Activated CD4-positive, alpha-beta T cell treated with anti-CD3 and anti-CD28 coated beads, Interleukin-2, amount 10 ng/mL, durations not matched to agents 7 days and 5 days (primary cell): Measurements from ENCODE around the gene LGI4. TPM values are rescaled to one million over a fixed set of nuclear protein-coding genes. Genes with fewer than 3 reads are reported as not detected.
"Not testable (repeated sequence)": the region's sequence is repeated elsewhere in the genome, so short reads cannot be mapped to it uniquely, and the experiment has no call there.

ENCODE experiments used
- CTCF ChIA-PET: fragments of 350-600 bp; sonication (Branson Sonifier 250); formaldehyde crosslinking; loops from one replicate; lab custom pipeline; 2021; ENCODE audit warnings: antibody characterized with exemption; lab: Charles Lee
- POLR2A ChIA-PET: fragments of 350-600 bp; sonication (Branson Sonifier 250); formaldehyde crosslinking; loops from one replicate; lab custom pipeline; 2021; ENCODE audit warnings: antibody characterized with exemption; lab: Charles Lee
- DNase-seq: peaks from one replicate; pipeline ENCODE4 v3.0.0-alpha.2; 2020
- H3K27ac Mint-ChIP-seq: one replicate; pipeline ENCODE4 v1.8.0; 2021; ENCODE audit warnings: mild to moderate bottlenecking, moderate library complexity, mixed read lengths
- H3K27me3 Mint-ChIP-seq: one replicate; pipeline ENCODE4 v1.8.0; 2021; ENCODE audit warnings: mixed read lengths
- H3K36me3 Mint-ChIP-seq: one replicate; pipeline ENCODE4 v1.8.0; 2021; ENCODE audit warnings: low read depth, mixed read lengths
- H3K4me1 Mint-ChIP-seq: one replicate; pipeline ENCODE4 v1.8.0; 2021; ENCODE audit warnings: mixed read lengths
- H3K4me3 Mint-ChIP-seq: one replicate; pipeline ENCODE4 v1.8.0; 2021; ENCODE audit warnings: mild to moderate bottlenecking, moderate library complexity, mixed read lengths
- H3K9me3 Mint-ChIP-seq: one replicate; pipeline ENCODE4 v1.8.0; 2021; ENCODE audit warnings: mixed read lengths
- total RNA-seq, 2 experiments: library from RNA; stranded (reverse); gene quantifications; one replicate each; pipeline ENCODE4 v1.2.3, GENCODE V29; 2021

The LGI4 gene
- total RNA-seq, 2 experiments from 2014 or later = 0.37 to 0.40 TPM

GRCh38 chr19:35104361-35104760 lies 30.5 kb downstream of the LGI4 start:
- Mint-ChIP-seq H3K27me3 (peaks cover 1% of the 10 kb centered on the region), H3K27ac (no peak overlapping the region), H3K36me3 (no peaks in the 10 kb centered on the region), H3K9me3 (peaks cover 5% of the 10 kb centered on the region), H3K4me1 (no peaks in the 10 kb centered on the region), H3K4me3 (no peak overlapping the region)
- CTCF ChIA-PET = no interaction called here
- POLR2A ChIA-PET = no interaction called here
- DNase-seq = no peak

DNA sequence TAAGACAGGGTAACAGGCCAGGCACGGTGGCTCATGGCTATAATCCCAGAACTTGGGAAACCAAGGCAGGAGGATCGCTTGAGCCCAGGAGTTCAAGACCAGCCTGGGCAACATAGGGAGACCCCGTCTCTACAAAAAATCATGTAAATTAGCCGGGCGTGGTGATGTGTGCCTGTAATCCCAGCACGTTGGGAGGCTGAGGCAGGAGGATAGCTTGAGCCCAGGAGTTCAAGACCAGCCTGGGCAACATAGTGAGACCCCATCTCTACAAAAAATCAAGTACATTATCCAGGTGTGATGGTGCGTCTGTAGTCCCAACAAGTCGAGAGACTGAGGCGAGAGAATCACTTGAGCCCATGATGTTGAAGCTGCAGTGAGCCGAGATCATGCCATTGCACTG lies 31.2 kb downstream of the LGI4 start:
- H3K27ac Mint-ChIP-seq, CTCF ChIA-PET: not testable (repeated sequence)

GRCh38 chr19:35101949-35102348 lies 32.9 kb downstream of the LGI4 start:
- POLR2A ChIA-PET, DNase-seq, H3K9me3 Mint-ChIP-seq, H3K4me3 Mint-ChIP-seq, H3K4me1 Mint-ChIP-seq, H3K36me3 Mint-ChIP-seq, H3K27ac Mint-ChIP-seq, H3K27me3 Mint-ChIP-seq: not testable (repeated sequence)
- CTCF ChIA-PET = interaction anchor here (0.6 kb wide), 1 partner anchor 54 kb away, joined by 3 read pairs; no protein-coding TSS in a partner anchor

More for the DNA sequence above, 31.2 kb downstream of the LGI4 start:
- H3K36me3 Mint-ChIP-seq, DNase-seq, H3K4me1 Mint-ChIP-seq, H3K4me3 Mint-ChIP-seq, H3K27me3 Mint-ChIP-seq, POLR2A ChIA-PET, H3K9me3 Mint-ChIP-seq: not testable (repeated sequence)

DNA sequence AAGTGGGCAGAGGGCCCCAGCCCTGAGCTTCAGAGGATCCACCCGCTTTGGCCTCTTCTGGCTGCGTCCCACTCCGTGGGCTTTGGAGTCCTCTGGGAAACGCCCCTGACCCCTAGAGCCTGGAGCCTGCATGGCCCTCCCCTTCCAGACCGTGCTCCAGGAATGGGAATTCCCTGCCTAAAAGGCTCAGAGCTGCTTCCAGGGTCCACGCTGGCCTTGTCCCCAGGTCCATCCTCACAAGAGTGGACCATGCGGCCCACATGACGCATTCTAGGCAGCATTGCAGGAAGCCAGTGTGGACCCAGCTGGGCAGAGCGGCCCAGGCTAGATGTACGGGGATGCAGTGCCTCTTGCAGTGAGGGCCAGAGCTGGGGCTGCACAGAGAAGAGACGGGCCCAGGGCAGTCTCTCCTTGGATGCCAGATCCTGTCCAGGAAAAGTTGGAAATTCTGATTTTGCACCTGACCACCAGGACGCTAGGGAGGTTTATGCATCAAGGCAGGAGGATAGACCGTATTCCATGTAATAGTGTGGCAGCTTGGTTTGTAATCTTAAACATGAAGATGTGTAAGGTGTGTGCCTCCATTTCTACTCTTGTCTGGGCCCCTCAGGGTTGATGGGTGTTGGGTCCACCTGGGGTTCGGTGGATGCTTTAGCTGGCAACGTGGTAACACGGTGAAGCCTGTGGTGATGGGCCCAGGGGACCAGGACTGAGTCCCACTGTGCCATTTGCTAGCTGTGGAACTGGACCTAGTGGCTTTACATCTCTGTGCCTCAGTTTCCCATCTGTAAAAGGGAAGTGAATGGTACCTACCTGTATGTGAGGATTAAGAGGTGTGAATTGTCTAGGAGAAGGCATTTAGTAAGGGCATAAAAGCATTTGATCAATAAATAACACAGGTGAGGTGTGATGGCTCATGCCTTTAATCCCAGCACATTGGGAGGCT lies 34.0 kb downstream of the LGI4 start:
- ChIA-PET CTCF (interaction anchor here (0.6 to 1.2 kb wide), 2 partner anchors 12 to 828 kb away, joined by 3 read pairs; no protein-coding TSS in a partner anchor), POLR2A (no interaction called here)
- Mint-ChIP-seq H3K9me3 (no peaks in the 10 kb centered on the region), H3K36me3 (no peaks in the 10 kb centered on the region), H3K4me1 (no peaks in the 10 kb centered on the region), H3K4me3 (no peak overlapping the region), H3K27me3 (no peaks in the 10 kb centered on the region), H3K27ac (no peak overlapping the region)
- DNase-seq = no peak

- Mint-ChIP-seq H3K36me3 (no peaks in the 10 kb centered on the region), H3K4me1 (no peaks in the 10 kb centered on the region), H3K27ac (no peak overlapping the region), H3K4me3 (no peak overlapping the region), H3K9me3 (no peaks in the 10 kb centered on the region), H3K27me3 (no peaks in the 10 kb centered on the region)
- POLR2A ChIA-PET = no interaction called here
- CTCF ChIA-PET = no interaction called here
- DNase-seq = no peak
Observed at GRCh38 chr19:35099897-35100275, 35.0 kb downstream of the LGI4 start.

- CTCF ChIA-PET = no interaction called here
- Mint-ChIP-seq H3K27me3 (no peaks in the 10 kb centered on the region), H3K4me1 (no peaks in the 10 kb centered on the region), H3K9me3 (no peaks in the 10 kb centered on the region), H3K27ac (no peak overlapping the region), H3K4me3 (no peak overlapping the region), H3K36me3 (no peaks in the 10 kb centered on the region)
- no peak for DNase-seq
- POLR2A ChIA-PET = no interaction called here
Observed at GRCh38 chr19:35099155-35099896, 35.5 kb downstream of the LGI4 start.

DNA sequence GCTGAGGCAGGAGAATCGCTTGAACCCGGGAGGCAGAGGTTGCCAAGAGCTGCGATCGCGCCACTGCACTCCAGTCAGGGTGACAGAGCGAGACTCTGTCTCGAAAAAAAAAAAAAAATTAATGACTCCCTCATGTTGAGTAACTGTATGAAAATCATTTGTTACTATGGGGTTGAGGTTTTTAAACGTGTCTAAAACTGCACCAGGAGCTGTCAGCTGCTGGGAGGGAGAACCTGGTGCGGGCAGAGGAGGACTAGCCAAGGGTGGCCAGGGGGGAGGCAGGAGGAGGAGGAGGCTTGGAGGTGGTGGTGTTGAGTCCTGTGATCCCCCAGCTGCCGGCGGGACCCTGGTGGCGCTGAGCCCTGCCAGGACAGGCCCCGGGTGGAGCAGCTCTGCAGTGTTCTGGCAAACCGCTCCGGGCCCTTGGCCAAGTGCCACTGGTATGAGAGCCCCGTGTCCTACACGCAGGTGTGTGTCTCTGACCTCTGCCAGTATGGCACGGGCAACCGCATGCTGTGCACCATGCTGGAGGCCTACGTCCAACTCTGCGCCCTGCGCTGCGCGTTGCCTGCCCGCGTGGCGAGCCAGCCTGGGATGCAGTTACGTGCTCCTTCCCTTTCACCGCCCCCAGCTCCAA lies 36.3 kb downstream of the LGI4 start:
- Mint-ChIP-seq H3K9me3 (no peaks in the 10 kb centered on the region), H3K4me3 (no peak overlapping the region), H3K27me3 (no peaks in the 10 kb centered on the region), H3K36me3 (no peaks in the 10 kb centered on the region), H3K27ac (no peak overlapping the region), H3K4me1 (no peaks in the 10 kb centered on the region)
- POLR2A ChIA-PET = no interaction called here
- DNase-seq = no peak
- CTCF ChIA-PET = interaction anchor here (0.6 to 1.0 kb wide), 3 partner anchors 30 to 248 kb away, joined by 3 to 5 read pairs (median 4); no protein-coding TSS in a partner anchor

- H3K4me1 Mint-ChIP-seq = no peaks in the 10 kb centered on the region
- no peaks in the 10 kb centered on the region for H3K9me3 Mint-ChIP-seq
- no peak for DNase-seq
- no peak overlapping the region for H3K4me3 Mint-ChIP-seq
- ChIA-PET CTCF (interaction anchor here (0.7 kb wide), 1 partner anchor 22 kb away, joined by 3 read pairs; no protein-coding TSS in a partner anchor), POLR2A (no interaction called here)
- no peaks in the 10 kb centered on the region for H3K36me3 Mint-ChIP-seq
- no peaks in the 10 kb centered on the region for H3K27me3 Mint-ChIP-seq
- H3K27ac Mint-ChIP-seq = no peak overlapping the region
Observed at GRCh38 chr19:35095667-35096368, 39.0 kb downstream of the LGI4 start.

DNA sequence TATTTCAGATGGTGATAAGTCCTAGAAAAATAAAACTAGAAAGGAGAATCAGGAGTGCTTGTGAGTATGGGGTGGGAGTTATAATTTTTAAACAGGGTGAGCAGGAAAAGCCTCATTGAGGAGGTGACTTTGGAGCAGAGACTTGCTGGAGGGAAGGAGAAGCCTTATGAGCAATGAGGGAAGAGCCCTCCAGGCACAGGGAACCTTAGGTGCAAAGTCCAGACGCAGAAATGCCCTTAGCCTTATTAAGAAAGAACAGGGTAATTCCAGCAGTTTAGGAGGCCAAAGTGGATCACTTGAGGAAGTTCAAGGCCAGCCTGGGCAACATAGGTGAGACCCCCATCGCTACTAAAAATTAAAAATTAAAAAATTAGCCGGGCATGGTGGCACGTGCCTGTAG lies 40.2 kb downstream of the LGI4 start:
- CTCF ChIA-PET = no interaction called here
- H3K36me3 Mint-ChIP-seq = no peaks in the 10 kb centered on the region
- H3K9me3 Mint-ChIP-seq = no peaks in the 10 kb centered on the region
- H3K27me3 Mint-ChIP-seq = peaks cover 7% of the 10 kb centered on the region
- no peak overlapping the region for H3K27ac Mint-ChIP-seq
- POLR2A ChIA-PET = no interaction called here
- no peak for DNase-seq
- H3K4me3 Mint-ChIP-seq = no peak overlapping the region
- H3K4me1 Mint-ChIP-seq = peaks cover 3% of the 10 kb centered on the region

GRCh38 chr19:35093941-35094647 lies 40.8 kb downstream of the LGI4 start:
- H3K9me3 Mint-ChIP-seq = no peaks in the 10 kb centered on the region

GRCh38 chr19:35093430-35093829 lies 41.4 kb downstream of the LGI4 start:
- H3K9me3 Mint-ChIP-seq = no peaks in the 10 kb centered on the region
- peaks cover 3% of the 10 kb centered on the region for H3K4me1 Mint-ChIP-seq
- peaks cover 7% of the 10 kb centered on the region for H3K27me3 Mint-ChIP-seq
- H3K36me3 Mint-ChIP-seq = no peaks in the 10 kb centered on the region
- no peak overlapping the region for H3K27ac Mint-ChIP-seq
- POLR2A ChIA-PET = no interaction called here
- DNase-seq = no peak
- no peak overlapping the region for H3K4me3 Mint-ChIP-seq
- CTCF ChIA-PET = interaction anchor here (1.6 kb wide), 1 partner anchor 18 kb away, joined by 3 read pairs; no protein-coding TSS in a partner anchor

More at GRCh38 chr19:35093941-35094647, 40.8 kb downstream of the LGI4 start:
- no peak overlapping the region for H3K4me3 Mint-ChIP-seq
- no peaks in the 10 kb centered on the region for H3K36me3 Mint-ChIP-seq
- H3K4me1 Mint-ChIP-seq = peaks cover 3% of the 10 kb centered on the region
- no peak overlapping the region for H3K27ac Mint-ChIP-seq
- CTCF ChIA-PET = interaction anchor here (1.6 kb wide), 1 partner anchor 17 kb away, joined by 3 read pairs; no protein-coding TSS in a partner anchor
- no peak for DNase-seq
- POLR2A ChIA-PET = no interaction called here
- peaks cover 7% of the 10 kb centered on the region for H3K27me3 Mint-ChIP-seq
